ENCODE results near the gene SLC66A3.

DNA sequence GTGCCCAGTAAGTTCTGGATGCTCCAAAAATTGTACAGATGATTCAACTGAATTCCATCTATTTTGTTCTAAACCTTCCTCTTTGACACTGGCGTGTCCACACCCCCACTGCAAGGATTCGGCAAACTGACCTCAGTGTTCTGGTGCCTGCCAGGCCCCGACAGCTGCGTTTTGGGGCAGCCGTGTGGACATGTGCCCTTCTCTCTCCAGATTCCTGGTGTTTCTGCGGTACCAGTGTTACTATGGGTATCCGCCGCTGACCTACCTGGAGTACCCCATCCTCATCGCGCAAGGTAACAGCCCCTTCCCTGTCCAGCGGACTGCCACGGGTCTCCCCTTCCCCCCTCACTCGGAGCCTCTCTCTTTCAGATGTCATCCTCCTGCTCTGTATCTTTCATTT lies 5.0 kb downstream of the SLC66A3 start:
- TF ChIP-seq CTCF (IDR thresholded peaks at IDR 0.05; ENCODE audit: low read length) = no peak
- TF ChIP-seq EZH2 (IDR thresholded peaks at IDR 0.05; ENCODE audit: borderline replicate concordance, low read length) = no peak

Measured in OCI-LY1 (cell line).